ENCODE data around the gene FCMR.

Gene FCMR

DNA sequence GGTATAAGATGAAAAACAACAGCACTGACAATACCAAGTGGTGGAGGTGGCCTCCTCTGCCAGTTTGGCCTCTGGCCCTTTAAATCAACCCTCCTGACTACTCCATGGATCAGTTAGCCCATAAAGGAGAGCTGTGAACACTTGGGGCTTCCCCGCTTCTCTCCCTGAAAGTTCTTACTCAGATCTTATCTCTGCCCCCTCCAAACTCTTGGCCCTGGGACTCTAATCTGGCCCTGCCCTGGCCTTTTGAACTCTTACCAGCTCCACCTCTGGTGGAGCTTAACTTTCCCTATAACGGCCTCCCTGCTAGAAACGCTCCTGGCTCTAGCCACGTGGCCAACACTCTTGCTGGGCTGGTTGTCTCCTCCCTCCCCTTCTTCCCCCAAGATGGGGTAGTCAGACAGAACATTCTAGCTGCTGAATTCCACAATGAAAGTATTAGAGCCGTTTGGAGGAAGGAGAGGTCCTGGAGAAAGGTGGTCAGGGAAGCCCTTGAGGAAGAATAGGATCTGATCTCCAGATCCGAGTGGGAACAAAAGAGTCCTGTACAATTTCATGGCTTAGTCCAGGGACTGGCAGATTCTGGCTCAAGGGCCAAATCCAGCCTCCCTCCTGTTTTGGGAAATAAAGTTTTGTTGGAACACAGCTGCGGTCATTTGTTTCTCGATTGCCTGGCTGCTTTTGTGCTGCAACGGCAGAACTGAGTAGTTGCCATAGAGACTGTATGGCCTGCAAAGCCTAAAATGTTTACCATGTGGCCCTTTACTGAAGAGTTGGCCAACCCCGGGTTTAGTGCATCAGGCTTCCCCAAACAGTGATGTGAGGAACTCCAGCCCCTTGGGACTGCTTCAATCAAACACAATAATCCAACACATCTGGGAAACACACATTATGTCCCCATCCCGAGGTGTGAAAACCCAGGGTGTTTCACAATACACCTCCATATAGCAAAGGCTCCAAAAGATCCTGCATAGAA, 34.0 kb upstream of the FCMR start:
- no peaks in the 10 kb centered on the region for H3K27me3 ChIP-seq (ENCODE audit: low read depth)
- H3K36me3 ChIP-seq (replicated peaks) = no peaks in the 10 kb centered on the region
- no peak overlapping the region for H3K4me3 ChIP-seq
- H3K4me1 ChIP-seq = no peaks in the 10 kb centered on the region
- no peak for DNase-seq (ENCODE audit: low spot score in 2 of 2)
- H3K9me3 ChIP-seq = no peaks in the 10 kb centered on the region
- in situ Hi-C loops (cut with MboI; ENCODE audit: low sequenced_read_pairs) = no loop called here

- no peak for DNase-seq (ENCODE audit: low spot score in 2 of 2)
- H3K9me3 ChIP-seq = no peaks in the 10 kb centered on the region
- H3K4me3 ChIP-seq = no peak overlapping the region
- no peaks in the 10 kb centered on the region for H3K36me3 ChIP-seq (replicated peaks)
- H3K4me1 ChIP-seq = no peaks in the 10 kb centered on the region
- in situ Hi-C loops (cut with MboI; ENCODE audit: low sequenced_read_pairs) = no loop called here
- no peaks in the 10 kb centered on the region for H3K27me3 ChIP-seq (ENCODE audit: low read depth)
Measured at GRCh38 chr1:206954459-206955342, 33.0 kb upstream of the FCMR start.

- H3K9me3 ChIP-seq = no peaks in the 10 kb centered on the region
- no peaks in the 10 kb centered on the region for H3K27me3 ChIP-seq (ENCODE audit: low read depth)
- H3K4me1 ChIP-seq = no peaks in the 10 kb centered on the region
- no peak overlapping the region for H3K4me3 ChIP-seq
- no peaks in the 10 kb centered on the region for H3K36me3 ChIP-seq (replicated peaks)
- in situ Hi-C loops (cut with MboI; ENCODE audit: low sequenced_read_pairs) = no loop called here
- no peak for DNase-seq (ENCODE audit: low spot score in 2 of 2)
Measured at GRCh38 chr1:206953626-206954025, 31.9 kb upstream of the FCMR start.

GRCh38 chr1:206953126-206953525, 31.4 kb upstream of the FCMR start:
- H3K4me3 ChIP-seq = no peak overlapping the region
- DNase-seq (ENCODE audit: low spot score in 2 of 2) = no peak
- H3K36me3 ChIP-seq (replicated peaks) = no peaks in the 10 kb centered on the region
- no peaks in the 10 kb centered on the region for H3K4me1 ChIP-seq
- in situ Hi-C loops (cut with MboI; ENCODE audit: low sequenced_read_pairs) = no loop called here
- H3K27me3 ChIP-seq (ENCODE audit: low read depth) = no peaks in the 10 kb centered on the region
- H3K9me3 ChIP-seq = no peaks in the 10 kb centered on the region

- DNase-seq (ENCODE audit: low spot score in 2 of 2) = no peak
- in situ Hi-C loops (cut with MboI; ENCODE audit: low sequenced_read_pairs) = no loop called here
Measured at GRCh38 chr1:206952171-206952570, 30.4 kb upstream of the FCMR start.

GRCh38 chr1:206951318-206952100, 29.8 kb upstream of the FCMR start:
- no peak for DNase-seq (ENCODE audit: low spot score in 2 of 2)
- H3K4me1 ChIP-seq = no peaks in the 10 kb centered on the region
- no peaks in the 10 kb centered on the region for H3K27me3 ChIP-seq (ENCODE audit: low read depth)
- H3K9me3 ChIP-seq = no peaks in the 10 kb centered on the region
- no peak overlapping the region for H3K4me3 ChIP-seq
- in situ Hi-C loops (cut with MboI; ENCODE audit: low sequenced_read_pairs) = no loop called here
- no peaks in the 10 kb centered on the region for H3K36me3 ChIP-seq (replicated peaks)

More at GRCh38 chr1:206952171-206952570, 30.4 kb upstream of the FCMR start:
- Histone ChIP-seq H3K36me3 (replicated peaks) (no peaks in the 10 kb centered on the region), H3K4me3 (no peak overlapping the region), H3K9me3 (no peaks in the 10 kb centered on the region), H3K4me1 (no peaks in the 10 kb centered on the region), H3K27me3 (ENCODE audit: low read depth) (no peaks in the 10 kb centered on the region)

- Histone ChIP-seq H3K4me3 (no peak overlapping the region), H3K36me3 (replicated peaks) (no peaks in the 10 kb centered on the region), H3K9me3 (no peaks in the 10 kb centered on the region), H3K4me1 (no peaks in the 10 kb centered on the region), H3K27me3 (ENCODE audit: low read depth) (no peaks in the 10 kb centered on the region; the same call in 1 of the 2 replicates)
- in situ Hi-C loops (cut with MboI; ENCODE audit: low sequenced_read_pairs) = no loop called here
- DNase-seq (ENCODE audit: low spot score in 2 of 2) = no peak
Measured at GRCh38 chr1:206949641-206950040, 27.9 kb upstream of the FCMR start.

GRCh38 chr1:206949208-206949607, 27.5 kb upstream of the FCMR start:
- H3K36me3 ChIP-seq (replicated peaks) = no peaks in the 10 kb centered on the region
- no peaks in the 10 kb centered on the region for H3K9me3 ChIP-seq
- no peak for DNase-seq (ENCODE audit: low spot score in 2 of 2)
- no peak overlapping the region for H3K4me3 ChIP-seq
- no peaks in the 10 kb centered on the region; the same call in 1 of the 2 replicates for H3K27me3 ChIP-seq (ENCODE audit: low read depth)
- in situ Hi-C loops (cut with MboI; ENCODE audit: low sequenced_read_pairs) = no loop called here
- H3K4me1 ChIP-seq = no peaks in the 10 kb centered on the region

- Histone ChIP-seq H3K36me3 (replicated peaks) (no peaks in the 10 kb centered on the region), H3K4me1 (no peaks in the 10 kb centered on the region), H3K27me3 (ENCODE audit: low read depth) (no peaks in the 10 kb centered on the region; the same call in 1 of the 2 replicates), H3K4me3 (no peak overlapping the region), H3K9me3 (no peaks in the 10 kb centered on the region)
- in situ Hi-C loops (cut with MboI; ENCODE audit: low sequenced_read_pairs) = no loop called here
- no peak for DNase-seq (ENCODE audit: low spot score in 2 of 2)
Measured at GRCh38 chr1:206947255-206947654, 25.5 kb upstream of the FCMR start.

DNA sequence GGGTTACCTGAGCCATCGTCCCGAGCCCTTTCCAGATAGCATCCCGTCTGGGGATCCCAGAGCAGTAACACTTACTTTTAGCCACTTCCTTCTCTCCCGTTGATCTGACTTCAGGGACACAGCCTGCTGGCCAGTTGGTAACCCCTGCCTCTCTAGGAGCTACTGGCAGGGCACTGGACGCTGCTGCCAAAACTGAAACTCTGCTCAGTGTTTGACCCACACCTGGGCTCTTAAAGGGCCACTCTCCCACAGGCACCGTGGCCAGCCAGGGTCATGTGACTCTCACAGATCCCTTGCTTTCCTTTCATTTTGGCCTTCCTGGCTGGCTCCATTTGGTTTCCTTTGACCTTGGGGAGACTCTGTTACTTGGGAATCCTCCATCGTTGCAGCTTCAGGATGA, 24.5 kb upstream of the FCMR start, which contains the start of gene PIGR:
PIGR (minus strand) TSS at position 206 of the 400 bp plus-strand sequence. CDS start 5,935 bp downstream, outside the sequence.
- H3K27me3 ChIP-seq (ENCODE audit: low read depth) = no peaks in the 10 kb centered on the region; the same call in 1 of the 2 replicates
- no peak within 1 kb of the TSS for H3K4me3 ChIP-seq
- no peaks in the 10 kb centered on the region for H3K36me3 ChIP-seq (replicated peaks)
- H3K9me3 ChIP-seq = no peaks in the 10 kb centered on the region
- in situ Hi-C loops (cut with MboI; ENCODE audit: low sequenced_read_pairs) = no loop called here
- no peak for DNase-seq (ENCODE audit: low spot score in 2 of 2)
- H3K4me1 ChIP-seq = no peaks in the 10 kb centered on the region

DNA sequence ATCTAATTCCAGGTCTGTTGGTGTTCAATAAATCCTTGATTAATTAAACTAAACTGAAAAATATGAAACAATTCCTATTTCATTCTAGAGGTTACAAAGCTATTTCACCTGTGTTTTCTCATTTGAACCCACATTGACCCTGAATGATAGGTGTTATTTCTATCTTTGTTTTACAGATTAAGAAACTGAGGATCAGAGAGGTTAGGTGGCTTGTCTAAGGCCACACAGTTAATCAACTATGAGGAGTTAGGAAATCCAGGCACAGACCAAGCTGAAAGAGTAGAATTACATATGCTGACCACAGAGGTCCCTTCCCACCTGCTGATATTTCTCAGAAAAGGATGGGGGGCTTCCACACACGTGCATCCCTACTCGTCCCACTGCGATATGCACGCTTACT, 24.0 kb upstream of the FCMR start:
- H3K36me3 ChIP-seq (replicated peaks) = no peaks in the 10 kb centered on the region
- H3K4me3 ChIP-seq = no peak overlapping the region
- DNase-seq (ENCODE audit: low spot score in 2 of 2) = no peak
- H3K27me3 ChIP-seq (ENCODE audit: low read depth) = no peaks in the 10 kb centered on the region; the same call in 1 of the 2 replicates
- no peaks in the 10 kb centered on the region for H3K4me1 ChIP-seq
- in situ Hi-C loops (cut with MboI; ENCODE audit: low sequenced_read_pairs) = no loop called here
- no peaks in the 10 kb centered on the region for H3K9me3 ChIP-seq

DNA sequence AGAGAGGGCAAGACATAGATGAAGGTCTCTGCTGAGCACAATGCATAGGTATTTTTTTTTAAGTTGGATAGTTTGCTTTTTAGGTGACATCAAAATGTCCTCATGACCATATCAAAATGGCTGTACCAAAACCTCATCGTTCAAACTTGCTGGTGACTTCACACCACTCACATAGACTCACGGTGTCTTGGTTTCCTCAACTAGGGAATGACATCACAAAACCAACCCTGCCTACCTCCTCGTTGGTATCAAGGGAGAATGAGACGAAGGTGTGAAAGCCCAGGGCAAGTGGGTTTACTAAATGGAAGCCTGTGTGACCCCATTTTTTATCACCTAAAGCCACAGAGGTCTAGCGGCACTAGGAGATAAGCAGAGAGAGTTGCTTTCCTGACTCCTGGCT, 23.0 kb upstream of the FCMR start:
- Histone ChIP-seq H3K9me3 (no peaks in the 10 kb centered on the region), H3K4me1 (no peaks in the 10 kb centered on the region), H3K4me3 (no peak overlapping the region), H3K27me3 (ENCODE audit: low read depth) (no peaks in the 10 kb centered on the region; the same call in 1 of the 2 replicates), H3K36me3 (replicated peaks) (no peaks in the 10 kb centered on the region)
- no peak for DNase-seq (ENCODE audit: low spot score in 2 of 2)
- in situ Hi-C loops (cut with MboI; ENCODE audit: low sequenced_read_pairs) = no loop called here

DNA sequence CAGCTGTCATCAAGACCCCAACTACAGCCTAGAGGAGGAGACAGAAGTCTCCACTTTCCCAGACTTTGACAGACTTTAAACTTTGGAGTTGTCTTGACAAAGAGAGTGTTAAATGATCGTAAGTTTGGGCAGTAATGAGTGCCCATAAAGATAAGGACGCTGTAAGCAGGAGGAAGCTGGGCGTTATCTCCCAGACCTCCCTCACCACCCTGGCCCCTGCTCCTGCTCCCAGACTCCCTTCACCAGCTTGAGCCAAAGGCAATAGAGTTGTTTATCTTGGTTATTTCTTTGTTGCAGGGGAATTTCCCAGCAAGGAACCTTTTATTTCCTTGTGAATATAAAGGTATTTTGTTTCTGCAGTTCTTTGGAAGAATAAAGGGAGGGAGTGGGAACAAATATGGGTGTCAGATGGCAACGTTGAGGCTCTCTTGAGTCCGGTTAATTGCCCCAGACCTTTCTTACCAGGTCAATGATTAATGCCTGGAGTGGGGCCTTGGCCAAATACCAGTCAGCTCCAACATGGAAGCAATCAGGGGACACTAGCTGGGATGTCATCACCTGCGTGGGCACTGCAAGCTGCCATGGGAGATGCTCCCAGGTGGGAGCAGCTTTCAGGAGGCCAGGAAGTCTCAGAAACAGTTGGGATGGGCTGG, 20.2 kb upstream of the FCMR start:
- in situ Hi-C loops (cut with MboI; ENCODE audit: low sequenced_read_pairs) = no loop called here
- no peak overlapping the region for H3K4me3 ChIP-seq
- no peaks in the 10 kb centered on the region for H3K4me1 ChIP-seq
- no peaks in the 10 kb centered on the region for H3K36me3 ChIP-seq (replicated peaks)
- DNase-seq (ENCODE audit: low spot score in 2 of 2) = no peak
- no peaks in the 10 kb centered on the region; the same call in 1 of the 2 replicates for H3K27me3 ChIP-seq (ENCODE audit: low read depth)
- no peaks in the 10 kb centered on the region for H3K9me3 ChIP-seq
